ENCODE data around the gene ARID1B.

- TF ChIP-seq, protein P1, sequence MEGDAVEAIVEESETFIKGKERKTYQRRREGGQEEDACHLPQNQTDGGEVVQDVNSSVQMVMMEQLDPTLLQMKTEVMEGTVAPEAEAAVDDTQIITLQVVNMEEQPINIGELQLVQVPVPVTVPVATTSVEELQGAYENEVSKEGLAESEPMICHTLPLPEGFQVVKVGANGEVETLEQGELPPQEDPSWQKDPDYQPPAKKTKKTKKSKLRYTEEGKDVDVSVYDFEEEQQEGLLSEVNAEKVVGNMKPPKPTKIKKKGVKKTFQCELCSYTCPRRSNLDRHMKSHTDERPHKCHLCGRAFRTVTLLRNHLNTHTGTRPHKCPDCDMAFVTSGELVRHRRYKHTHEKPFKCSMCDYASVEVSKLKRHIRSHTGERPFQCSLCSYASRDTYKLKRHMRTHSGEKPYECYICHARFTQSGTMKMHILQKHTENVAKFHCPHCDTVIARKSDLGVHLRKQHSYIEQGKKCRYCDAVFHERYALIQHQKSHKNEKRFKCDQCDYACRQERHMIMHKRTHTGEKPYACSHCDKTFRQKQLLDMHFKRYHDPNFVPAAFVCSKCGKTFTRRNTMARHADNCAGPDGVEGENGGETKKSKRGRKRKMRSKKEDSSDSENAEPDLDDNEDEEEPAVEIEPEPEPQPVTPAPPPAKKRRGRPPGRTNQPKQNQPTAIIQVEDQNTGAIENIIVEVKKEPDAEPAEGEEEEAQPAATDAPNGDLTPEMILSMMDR (IDR thresholded peaks at IDR 0.05) = no peak
- TF ChIP-seq EZH2 (IDR thresholded peaks at IDR 0.05; ENCODE audit: borderline replicate concordance, insufficient read depth, low read depth, low read length, poor library complexity, severe bottlenecking) = no peak
These were observed 440.8 kb downstream of the ARID1B start for GRCh38 chr6:157217894-157218370.
